ENCODE data around the gene OAT. TPM values are rescaled to one million over a fixed set of nuclear protein-coding genes. Genes with fewer than 3 reads are reported as not detected.

The OAT gene
- total and polyA plus RNA-seq, 2 donors (not counting 3 experiments of a cell fraction or from before 2014, with no cell fraction given), result 69.9 to 90.8 TPM

- ChIA-PET POLR2A (no interaction called here), CTCF (interaction anchor here (3.5 kb wide), 1 partner anchor 11 kb away, joined by 30 read pairs; no protein-coding TSS in a partner anchor)
- Histone ChIP-seq H3K27me3 (ENCODE audit: control insufficient read depth in 2 of 2, insufficient read depth in 2 of 2, low read length in 2 of 2) (peaks cover 0 to under 1% of the 10 kb centered on the region in 2 experiments), H3K9me3 (replicated peaks; ENCODE audit: control insufficient read depth, insufficient read depth, low read length) (no peaks in the 10 kb centered on the region), H3K4me1 (ENCODE audit: control insufficient read depth, extremely low read depth, insufficient read depth, low read length) (peaks cover 2% of the 10 kb centered on the region), H3K9ac (replicated peaks; ENCODE audit: extremely low read depth, insufficient read depth, low read length) (no peak overlapping the region), H3K79me2 (ENCODE audit: control insufficient read depth, insufficient read depth, low read length) (peaks cover 48% of the 10 kb centered on the region), H2AFZ (ENCODE audit: low read depth, low read length) (no peak overlapping the region), H4K20me1 (replicated peaks; ENCODE audit: control insufficient read depth, extremely low read depth, insufficient read depth, low read length) (no peaks in the 10 kb centered on the region), H3K9me1 (replicated peaks; ENCODE audit: control insufficient read depth, extremely low read depth, insufficient read depth, low read length) (no peaks in the 10 kb centered on the region), H3K36me3 (ENCODE audit: control insufficient read depth in 2 of 2, extremely low read depth in 1 of 2, insufficient read depth in 2 of 2, low read length in 2 of 2) (no peaks in the 10 kb centered on the region), H3K4me3 (replicated peaks in 1 of 3; ENCODE audit: insufficient read depth in 1 of 3, low read depth in 1 of 3, low read length in 3 of 3) (no peak overlapping the region), H3K27ac (ENCODE audit: insufficient read depth, low read depth, low read length) (no peak overlapping the region), H3K4me2 (ENCODE audit: insufficient read depth, low read length) (no peak overlapping the region)
- dilution Hi-C loops (cut with MboI; ENCODE audit: extremely low pct_ligation_motif_present, low sequenced_read_pairs) (no loop called here), intact Hi-C loops (cut with micrococcal nuclease) (loop anchor here (5.0 to 10.0 kb wide), 3 partner anchors 327 to 1950 kb away; partner anchors contain the start of genes FAM53B and HTRA1)
- FAIRE-seq (no peak), DNase-seq (ENCODE audit: low read depth, low spot score) (no peak)
- TF ChIP-seq POLR2A (IDR thresholded peaks at IDR 0.05; ENCODE audit: low read depth, low read length), result no peak
- TF ChIP-seq EZH2 (IDR thresholded peaks at IDR 0.05; ENCODE audit: borderline replicate concordance, low read depth, low read length, severe bottlenecking), result no peak
- no peak for TF ChIP-seq POLR2AphosphoS5 (IDR thresholded peaks at IDR 0.05; ENCODE audit: insufficient read depth, low read depth, low read length)
- no peak for TF ChIP-seq MAX (IDR thresholded peaks at IDR 0.05; ENCODE audit: insufficient read depth, insufficient read length)
- no peak for TF ChIP-seq CTCF (IDR thresholded peaks at IDR 0.05; ENCODE audit: extremely low read depth in 1 of 2, insufficient read depth in 1 of 2, low read depth in 1 of 2, low read length in 2 of 2)
- no peak for TF ChIP-seq GATA2 (IDR thresholded peaks at IDR 0.05; ENCODE audit: insufficient read depth, insufficient read length, low read depth, low read length)
- TF ChIP-seq JUN (IDR thresholded peaks at IDR 0.05; ENCODE audit: borderline replicate concordance, insufficient read depth, insufficient read length, low read depth), result no peak
- no peak for TF ChIP-seq MYC (IDR thresholded peaks at IDR 0.05; ENCODE audit: low read depth, low read length)
- no TSS peak for BruUV-seq (replicated peaks)
Observed at GRCh38 chr10:124415210-124415609, 3.5 kb downstream of the OAT start.
